ENCODE measurements around the gene CLDN9.

The CLDN9 gene

GRCh38 chr16:3012828-3013420, at the start of gene CLDN9:
CLDN9 (plus strand) TSS chr16:3012923; CDS start chr16:3013363, 440 bp downstream.
- no peak for FAIRE-seq

DNA sequence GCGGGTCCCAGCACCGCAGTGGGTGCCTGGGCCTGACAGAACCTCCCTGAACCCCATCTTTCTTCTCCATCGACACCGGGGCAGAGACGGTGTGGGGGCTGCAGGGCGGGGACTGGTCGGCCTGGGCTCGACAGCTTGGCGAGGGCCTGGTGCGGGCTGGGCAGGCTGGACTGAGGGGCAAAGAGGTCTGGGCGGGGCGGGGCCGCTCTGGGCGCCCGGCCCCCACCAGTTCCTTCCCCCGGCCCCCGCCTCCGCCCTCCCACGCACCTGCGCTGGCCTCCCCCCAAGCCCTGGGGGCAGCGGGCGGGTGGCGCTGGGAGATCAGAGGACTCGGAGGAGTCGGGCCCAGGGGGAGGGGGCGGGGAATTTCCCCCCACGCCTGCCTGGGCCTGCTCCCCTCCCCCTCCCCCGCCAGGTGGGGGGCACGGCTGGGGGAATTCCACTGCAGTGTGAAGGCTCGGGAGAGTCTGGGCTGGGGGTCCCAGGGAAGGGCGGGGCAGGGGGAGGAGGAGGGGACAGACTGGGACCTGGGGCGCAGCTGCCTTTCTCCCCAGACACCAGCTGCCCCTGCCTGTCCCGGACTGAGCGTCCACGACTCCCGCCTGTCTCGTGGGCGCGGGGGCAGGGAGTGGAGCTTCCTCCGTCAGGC, 49.5 kb upstream of the CLDN9 start:
- no peak for FAIRE-seq

DNA sequence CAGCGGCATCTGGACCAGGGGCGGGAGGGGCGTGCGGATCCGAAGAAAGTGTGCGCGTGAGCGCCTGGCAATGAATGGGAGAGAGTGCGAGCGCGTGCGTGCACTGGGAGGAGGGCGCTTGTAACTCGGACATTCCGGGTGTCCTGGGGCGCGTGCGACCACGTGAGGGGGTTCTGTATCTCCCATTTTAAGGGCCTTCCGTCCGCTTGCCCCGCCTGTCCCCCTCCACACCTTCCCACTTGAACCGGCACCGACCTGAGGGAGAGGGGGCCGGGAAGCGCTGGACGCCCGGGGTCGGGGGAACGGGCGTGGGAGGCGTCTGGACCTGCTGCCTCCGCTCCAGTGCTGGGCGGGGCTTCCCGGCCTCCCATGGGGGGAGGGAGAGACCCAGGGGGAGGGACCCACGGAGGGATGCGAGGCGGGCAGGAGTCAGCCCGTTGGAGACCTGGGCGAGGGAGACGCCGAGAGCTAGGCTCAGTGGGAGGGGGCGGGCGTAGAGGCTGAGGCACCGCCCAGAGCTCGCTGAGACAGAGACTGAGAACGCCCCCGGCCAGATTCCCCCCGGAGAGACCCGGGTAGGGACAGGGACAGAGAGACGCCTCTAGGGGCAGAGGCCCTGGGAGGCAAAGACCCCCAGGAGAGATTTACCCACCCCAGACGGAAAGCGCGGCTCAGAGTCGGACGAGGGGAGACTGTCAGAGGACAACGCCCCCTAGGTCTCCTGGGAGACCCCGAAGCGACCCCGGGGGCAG, 48.8 kb upstream of the CLDN9 start, which contains the start of gene KREMEN2:
Gene KREMEN2 (plus strand): TSS at position 553 of the 752 bp plus-strand sequence. CDS start 246 bp downstream, outside the sequence.
- FAIRE-seq: no peak

- FAIRE-seq: no peak
Observed at GRCh38 chr16:2964475-2965336, 48.0 kb upstream of the CLDN9 start.

- no peak for FAIRE-seq
Observed at GRCh38 chr16:2966043-2966807, 46.5 kb upstream of the CLDN9 start.

DNA sequence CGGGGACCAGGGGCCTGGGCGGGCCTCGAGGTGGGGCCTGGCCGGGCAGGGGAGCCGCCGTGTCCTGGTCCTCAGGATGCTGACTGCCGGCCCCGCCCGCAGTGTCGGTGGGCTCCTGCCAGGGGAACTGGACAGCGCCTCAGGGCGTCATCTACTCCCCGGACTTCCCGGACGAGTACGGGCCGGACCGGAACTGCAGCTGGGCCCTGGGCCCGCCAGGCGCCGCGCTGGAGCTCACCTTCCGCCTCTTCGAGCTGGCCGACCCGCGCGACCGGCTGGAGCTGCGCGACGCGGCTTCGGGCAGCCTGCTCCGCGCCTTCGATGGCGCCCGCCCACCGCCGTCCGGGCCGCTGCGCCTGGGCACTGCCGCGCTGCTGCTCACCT, 45.9 kb upstream of the CLDN9 start:
- no peak for FAIRE-seq

- no peak for FAIRE-seq
Observed at GRCh38 chr16:2967211-2967631, 45.5 kb upstream of the CLDN9 start.

- no peak for FAIRE-seq
Observed at GRCh38 chr16:2967721-2968161, 45.0 kb upstream of the CLDN9 start.

DNA sequence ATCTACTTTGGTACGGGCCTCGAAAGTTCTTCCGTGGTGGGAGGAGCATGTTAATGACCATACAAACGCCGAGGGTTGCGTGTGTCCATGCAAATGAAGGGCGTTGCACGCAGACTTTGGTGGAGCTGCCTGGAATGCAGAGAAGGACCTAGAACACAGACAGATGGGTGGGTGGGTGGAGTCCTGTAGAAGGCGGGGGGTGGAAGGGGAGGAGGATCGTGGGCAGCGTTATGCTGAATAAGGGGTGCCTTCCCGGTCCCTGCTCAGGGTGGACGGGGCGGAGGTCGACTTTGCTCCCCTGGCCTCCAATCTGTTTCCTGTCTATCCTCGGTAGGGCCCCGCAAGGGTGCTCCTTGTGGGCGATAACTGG, 44.4 kb upstream of the CLDN9 start:
- FAIRE-seq: no peak

DNA sequence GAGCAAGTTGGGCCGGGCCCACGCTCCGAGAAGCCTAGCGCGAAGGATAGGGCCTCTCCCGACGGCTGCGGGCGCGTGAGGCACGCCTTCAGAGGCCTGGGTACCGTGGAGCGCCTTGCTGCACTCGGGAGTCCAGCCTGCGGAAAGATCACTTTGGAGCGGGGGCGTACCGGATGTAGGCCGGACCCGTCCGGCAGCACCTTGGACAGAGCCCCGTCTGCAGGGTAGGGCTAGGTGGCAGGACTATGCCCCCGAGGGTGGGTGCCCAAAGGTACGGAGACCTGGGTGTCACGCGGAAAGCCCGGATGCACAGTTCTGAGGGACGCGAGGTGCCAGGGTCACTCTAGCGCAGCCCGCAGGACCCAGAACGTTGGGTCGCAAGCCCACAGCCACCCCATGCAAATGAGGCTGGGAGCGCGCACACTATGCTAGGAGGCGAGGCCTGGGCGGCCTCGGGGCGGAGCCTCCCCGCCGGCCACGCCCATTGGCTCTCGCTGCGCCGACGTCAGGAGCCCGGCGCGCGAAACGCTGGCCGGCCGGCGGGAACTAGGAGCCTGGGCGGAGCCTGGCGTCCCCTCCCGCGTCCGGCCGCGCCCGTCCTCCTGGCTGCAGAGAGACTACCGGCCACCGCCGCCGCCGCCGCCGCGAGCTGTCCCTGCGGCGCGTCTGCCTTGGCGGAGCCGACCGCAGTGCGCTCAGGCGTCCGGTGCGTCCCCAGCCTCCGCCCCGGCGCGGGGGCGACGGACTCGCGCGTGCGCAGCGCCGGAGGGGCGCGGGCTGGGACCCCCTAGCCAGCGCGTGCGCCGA, 43.8 kb upstream of the CLDN9 start, which contains the start of gene PAQR4:
Gene PAQR4 (plus strand): TSS at position 611 of the 807 bp plus-strand sequence. CDS start 327 bp downstream, outside the sequence.
- no peak for FAIRE-seq

- FAIRE-seq: no peak
Observed at GRCh38 chr16:2969545-2970521, 42.9 kb upstream of the CLDN9 start.

DNA sequence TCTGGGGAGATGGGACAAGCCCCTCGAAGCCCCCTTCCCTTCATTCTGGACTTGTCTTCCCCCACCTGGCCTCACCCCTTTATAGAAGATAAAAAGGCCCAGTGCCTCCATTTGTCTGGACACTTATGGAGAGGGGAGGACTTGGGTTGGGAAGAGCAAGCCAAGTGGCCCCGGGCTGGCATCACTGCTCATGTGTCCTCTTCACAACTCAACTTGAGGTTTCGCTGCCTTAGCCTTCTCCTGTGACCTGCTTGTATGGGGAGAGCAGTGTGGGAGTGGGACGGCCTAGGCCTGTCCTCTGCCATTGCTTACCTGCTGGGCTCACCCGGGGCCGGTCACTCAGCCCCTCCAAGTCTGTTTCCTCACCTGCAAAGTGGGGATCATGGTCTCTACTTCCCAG, 42.2 kb upstream of the CLDN9 start:
- no peak for FAIRE-seq

DNA sequence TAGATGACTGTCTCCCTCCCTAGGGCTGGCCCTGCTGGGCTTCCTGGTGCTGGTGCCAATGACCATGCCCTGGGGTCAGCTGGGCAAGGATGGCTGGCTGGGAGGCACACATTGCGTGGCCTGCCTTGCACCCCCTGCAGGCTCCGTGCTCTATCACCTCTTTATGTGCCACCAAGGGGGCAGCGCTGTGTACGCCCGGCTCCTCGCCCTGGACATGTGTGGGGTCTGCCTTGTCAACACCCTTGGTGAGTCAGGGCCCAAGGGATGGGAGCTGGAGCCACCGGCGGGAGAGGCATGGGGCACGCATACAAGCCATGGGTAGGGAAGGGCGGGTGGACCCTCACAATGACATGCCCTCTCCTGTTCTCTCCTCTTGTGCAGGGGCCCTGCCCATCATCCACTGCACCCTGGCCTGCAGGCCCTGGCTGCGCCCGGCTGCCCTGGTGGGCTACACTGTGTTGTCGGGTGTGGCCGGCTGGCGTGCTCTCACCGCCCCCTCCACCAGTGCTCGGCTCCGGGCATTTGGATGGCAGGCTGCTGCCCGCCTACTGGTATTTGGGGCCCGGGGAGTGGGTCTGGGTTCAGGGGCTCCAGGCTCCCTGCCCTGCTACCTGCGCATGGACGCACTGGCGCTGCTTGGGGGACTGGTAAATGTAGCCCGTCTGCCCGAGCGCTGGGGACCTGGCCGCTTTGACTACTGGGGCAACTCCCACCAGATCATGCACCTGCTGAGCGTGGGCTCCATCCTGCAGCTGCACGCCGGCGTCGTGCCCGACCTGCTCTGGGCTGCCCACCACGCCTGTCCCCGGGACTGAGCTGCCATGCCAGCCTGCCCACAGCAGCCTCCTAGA, 41.4 kb upstream of the CLDN9 start:
- FAIRE-seq: no peak

GRCh38 chr16:2971985-2972784, 40.5 kb upstream of the CLDN9 start:
- no peak for FAIRE-seq

DNA sequence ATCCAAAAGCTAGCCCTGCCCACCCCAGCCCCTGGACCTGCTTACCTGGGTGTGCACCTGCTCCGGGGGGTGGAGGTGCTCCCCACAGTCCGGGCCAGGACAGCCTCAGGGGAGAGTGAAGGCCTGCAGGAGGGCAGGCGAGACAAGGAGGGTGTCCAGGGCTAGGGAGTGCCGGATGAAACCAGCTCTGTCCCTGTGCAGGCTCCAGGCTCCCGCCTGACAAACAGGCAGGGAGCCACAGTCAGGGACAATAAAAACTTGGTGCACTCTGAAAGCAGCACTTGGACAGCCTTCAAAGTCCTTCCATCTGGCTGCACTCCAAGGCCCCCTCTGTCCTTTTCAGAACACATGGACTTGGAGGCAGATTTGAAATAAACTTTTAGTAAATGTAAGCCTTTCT, 39.6 kb upstream of the CLDN9 start:
- FAIRE-seq: no peak

DNA sequence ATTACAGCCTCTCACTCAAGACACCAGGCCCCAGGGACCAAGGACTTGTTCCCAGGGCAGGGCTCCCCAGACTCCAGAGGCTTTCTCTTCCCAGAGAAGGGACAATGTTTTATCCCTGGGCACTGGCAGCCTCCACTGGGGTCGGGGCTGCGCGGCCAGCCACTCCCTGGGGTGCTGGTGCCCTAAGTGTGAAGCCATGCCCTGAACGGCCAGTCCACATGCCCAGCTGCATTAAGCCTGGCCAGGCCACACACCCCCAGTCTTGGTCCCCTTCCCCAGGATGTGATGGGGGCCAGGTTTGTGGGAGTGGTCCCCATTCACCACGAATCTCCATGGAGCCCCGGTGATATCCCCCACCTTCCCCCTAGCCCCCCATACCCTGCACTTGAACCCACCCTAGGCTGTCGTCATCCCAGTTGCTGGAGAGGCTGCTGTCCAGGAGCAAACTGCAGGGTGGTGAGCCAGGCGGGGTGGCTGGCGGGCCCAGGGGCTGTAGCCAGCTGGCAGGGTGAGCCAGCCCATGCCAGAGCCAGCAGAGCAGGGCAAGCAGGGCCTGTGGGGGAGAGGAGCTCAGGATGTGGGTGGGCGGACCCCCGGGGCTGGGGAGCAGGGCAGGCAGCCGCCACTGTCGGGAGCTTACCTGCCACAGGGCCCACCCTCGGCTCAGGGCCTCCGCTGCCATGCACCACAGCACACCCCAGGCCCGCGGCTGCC, 39.0 kb upstream of the CLDN9 start:
- FAIRE-seq: no peak

DNA sequence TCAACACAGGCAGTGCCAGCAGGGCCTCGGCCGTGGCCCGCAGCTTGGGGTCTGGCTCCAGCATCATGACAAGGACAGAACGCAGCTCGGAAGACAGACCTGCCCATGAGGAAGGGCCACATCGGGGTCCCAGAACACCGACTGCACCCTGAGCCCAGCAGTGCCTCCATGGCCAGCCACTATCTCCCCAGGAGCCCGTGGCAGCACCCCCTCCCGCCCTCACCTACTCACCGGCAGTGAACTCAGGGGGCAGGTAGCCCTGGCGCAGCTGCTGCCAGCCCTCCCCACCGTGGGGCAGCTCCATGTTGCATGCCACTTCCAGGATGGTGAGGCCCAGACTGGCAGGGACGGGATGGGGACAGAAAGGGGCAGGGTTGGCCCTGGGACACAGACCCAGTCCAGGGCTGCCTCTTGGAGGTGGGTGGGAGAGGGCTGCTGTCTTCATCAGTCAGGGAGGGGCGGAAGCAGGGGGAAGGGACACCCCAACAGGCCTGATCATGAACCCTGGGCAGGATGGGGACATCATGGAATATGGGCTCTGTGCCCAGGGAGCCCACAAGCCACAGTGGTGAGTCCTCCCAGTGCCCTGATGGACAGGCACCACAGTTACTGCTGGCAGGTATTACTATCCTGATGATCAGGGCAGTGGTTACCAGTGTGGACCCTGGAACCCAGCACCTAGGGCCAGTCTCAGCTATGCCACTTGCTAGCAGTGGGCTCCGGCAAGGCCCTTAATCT, 38.2 kb upstream of the CLDN9 start:
- FAIRE-seq: no peak

Measured in islet of Langerhans (tissue), 1 donor.